Natural killer cell (primary cell): Measurements from ENCODE around the gene RSAD2. TPM values are rescaled to one million over a fixed set of nuclear protein-coding genes. Genes with fewer than 3 reads are reported as not detected.
"Not testable (repeated sequence)": the region's sequence is repeated elsewhere in the genome, so short reads cannot be mapped to it uniquely, and the experiment has no call there.

Experiments used
- ATAC-seq, 3 donors: fragments of 150-1000 bp in 2 of 3; fragments of 200-7000 bp in 1 of 3; cut with Tn5 transposase; 1 replicate in 1 of 3; 2 replicates in 2 of 3; pipeline ENCODE4 v1.10.0; 2021; ENCODE audit warnings: mild to moderate bottlenecking in 2 of 3, moderate library complexity in 2 of 3
- DNase-seq, 2 donors: peaks; one replicate each; pipeline versions ENCODE4 v3.0.0 to v3.0.0-alpha.2; 2013 to 2021; ENCODE audit warnings: mixed read lengths in 1 of 2
- H3K27ac ChIP-seq: one replicate; pipeline ENCODE4 v1.5.1; 2013; ENCODE audit warnings: mild to moderate bottlenecking, low read length
- H3K27me3 ChIP-seq: one replicate; pipeline ENCODE4 v1.6.1; 2013; ENCODE audit warnings: low read length; ENCODE audit not compliant: control insufficient read depth, insufficient read depth
- H3K36me3 ChIP-seq: one replicate; pipeline ENCODE4 v1.6.1; 2013; ENCODE audit warnings: low read length; ENCODE audit not compliant: control insufficient read depth, insufficient read depth
- H3K4me1 ChIP-seq: one replicate; pipeline ENCODE4 v1.6.1; 2013; ENCODE audit warnings: low read length; ENCODE audit not compliant: control insufficient read depth, insufficient read depth
- H3K4me3 ChIP-seq: one replicate; pipeline ENCODE4 v1.5.1; 2013; ENCODE audit warnings: low read length
- H3K9me3 ChIP-seq: one replicate; pipeline ENCODE4 v1.6.1; 2013; ENCODE audit warnings: low read length; ENCODE audit not compliant: control insufficient read depth, insufficient read depth
- H3K27ac Mint-ChIP-seq, 2 donors: one replicate each; pipeline ENCODE4 v1.8.0; 2022; ENCODE audit warnings: mild to moderate bottlenecking in 2 of 2, mixed read lengths in 2 of 2, moderate library complexity in 1 of 2
- H3K27me3 Mint-ChIP-seq, 2 donors: one replicate each; pipeline ENCODE4 v1.8.0; 2022; ENCODE audit warnings: low read depth in 2 of 2, mixed read lengths in 2 of 2
- H3K36me3 Mint-ChIP-seq: one replicate; pipeline ENCODE4 v1.8.0; 2022; ENCODE audit warnings: mixed read lengths
- H3K4me1 Mint-ChIP-seq, 2 donors: one replicate each; pipeline ENCODE4 v1.8.0; 2022; ENCODE audit warnings: mixed read lengths in 2 of 2
- H3K4me3 Mint-ChIP-seq: one replicate; pipeline ENCODE4 v1.8.0; 2022; ENCODE audit warnings: mild to moderate bottlenecking, moderate library complexity, mixed read lengths
- H3K9me3 Mint-ChIP-seq, 2 donors: one replicate each; pipeline ENCODE4 v1.8.0; 2022; ENCODE audit warnings: mixed read lengths in 2 of 2
- CTCF ChIP-seq: fragments of 200-600 bp; IDR thresholded peaks from one replicate; pipeline ENCODE4 v1.8.0; 2022; ENCODE audit warnings: antibody characterized with exemption
- WGBS: methylation state at CpG from one replicate; pipeline ENCODE4 v1.1.7; 2013; ENCODE audit warnings: missing lambda C conversion rate; ENCODE audit not compliant: insufficient coverage; 5-methylcytosine and 5-hydroxymethylcytosine counted together
- intact Hi-C: fragments of 100-400 bp; cut with micrococcal nuclease; formaldehyde crosslinking; loops from one replicate; pipeline ENCODE4 v1.14.2; 2022
- total RNA-seq, 4 donors: library from RNA; stranded (reverse); fragments of 120-200 nt in 1 of 4; gene quantifications; one replicate each; pipeline versions ENCODE4 v1.2.3 to v1.2.4, GENCODE V29; 2013 to 2022

RSAD2 gene
- total RNA-seq, 3 donors from 2014 or later (not counting 1 experiment from before 2014, with no cell fraction given), result 7.9 to 12.0 (median 9.4) TPM

GRCh38 chr2:6933911-6934310, 56.3 kb downstream of the RSAD2 start:
- intact Hi-C loops, result no loop called here
- H3K4me1 Mint-ChIP-seq, result peaks cover 57 to 61% of the 10 kb centered on the region in 2 donors
- DNase-seq, result no peak
- ATAC-seq, result no peak
- H3K4me3 Mint-ChIP-seq, result no peak overlapping the region
- H3K27me3 ChIP-seq, result no peaks in the 10 kb centered on the region
- H3K27ac ChIP-seq, result no peak overlapping the region
- H3K36me3 ChIP-seq, result no peaks in the 10 kb centered on the region
- H3K36me3 Mint-ChIP-seq, result no peaks in the 10 kb centered on the region
- peak overlapping the region in 1 of 2 donors; percentile 17 for H3K27ac Mint-ChIP-seq
- TF ChIP-seq CTCF, result no peak
- no peaks in the 10 kb centered on the region for H3K27me3 Mint-ChIP-seq
- no peaks in the 10 kb centered on the region for H3K9me3 Mint-ChIP-seq
- no peaks in the 10 kb centered on the region for H3K9me3 ChIP-seq
- WGBS, result 89% methylated on average over 1 of the region's 3 CpGs
- H3K4me3 ChIP-seq, result no peak overlapping the region
- H3K4me1 ChIP-seq, result peaks cover 13% of the 10 kb centered on the region

- no CpG with 5 or more reads among the region's 1 CpG for WGBS
- H3K4me1 ChIP-seq, result peaks cover 10% of the 10 kb centered on the region
- no peak overlapping the region for H3K27ac Mint-ChIP-seq
Observed at GRCh38 chr2:6934345-6934744, 56.8 kb downstream of the RSAD2 start.

GRCh38 chr2:6934758-6935651, 57.4 kb downstream of the RSAD2 start:
- H3K9me3 Mint-ChIP-seq, result no peaks in the 10 kb centered on the region
- intact Hi-C loops, result no loop called here
- H3K4me1 Mint-ChIP-seq, result peaks cover 50 to 54% of the 10 kb centered on the region in 2 donors
- no peaks in the 10 kb centered on the region for H3K27me3 ChIP-seq
- H3K27ac Mint-ChIP-seq, result no peak overlapping the region
- no peak for TF ChIP-seq CTCF
- ATAC-seq (no peak), DNase-seq (no peak)
- H3K36me3 ChIP-seq, result no peaks in the 10 kb centered on the region
- H3K27ac ChIP-seq, result no peak overlapping the region
- no peak overlapping the region for H3K4me3 Mint-ChIP-seq
- H3K4me1 ChIP-seq, result peaks cover 10% of the 10 kb centered on the region
- no peaks in the 10 kb centered on the region for H3K9me3 ChIP-seq
- H3K36me3 Mint-ChIP-seq, result no peaks in the 10 kb centered on the region
- H3K4me3 ChIP-seq, result no peak overlapping the region
- H3K27me3 Mint-ChIP-seq, result no peaks in the 10 kb centered on the region
- WGBS, result 86% methylated on average over 11 of the region's 11 CpGs

More at GRCh38 chr2:6934345-6934744, 56.8 kb downstream of the RSAD2 start:
- TF ChIP-seq CTCF, result no peak
- H3K9me3 ChIP-seq, result no peaks in the 10 kb centered on the region
- Mint-ChIP-seq H3K27me3 (no peaks in the 10 kb centered on the region), H3K9me3 (no peaks in the 10 kb centered on the region), H3K36me3 (no peaks in the 10 kb centered on the region), H3K4me3 (no peak overlapping the region), H3K4me1 (peaks cover 57 to 60% of the 10 kb centered on the region in 2 donors)
- no peak overlapping the region for H3K27ac ChIP-seq
- no peaks in the 10 kb centered on the region for H3K27me3 ChIP-seq
- no peaks in the 10 kb centered on the region for H3K36me3 ChIP-seq
- no peak for DNase-seq
- ATAC-seq, result no peak
- intact Hi-C loops, result no loop called here
- H3K4me3 ChIP-seq, result no peak overlapping the region

GRCh38 chr2:6935652-6936020, 58.1 kb downstream of the RSAD2 start:
- peaks cover 10% of the 10 kb centered on the region for H3K4me1 ChIP-seq
- H3K27me3 Mint-ChIP-seq, H3K36me3 ChIP-seq, DNase-seq, H3K9me3 Mint-ChIP-seq, H3K9me3 ChIP-seq, H3K27me3 ChIP-seq, H3K4me3 Mint-ChIP-seq, intact Hi-C loops, H3K27ac ChIP-seq, H3K4me3 ChIP-seq, H3K36me3 Mint-ChIP-seq, ATAC-seq: not testable (repeated sequence)
- WGBS, result 98% methylated on average over 4 of the region's 4 CpGs
- H3K27ac Mint-ChIP-seq, result peak overlapping the region in 1 of 2 donors; percentile 44
- peaks cover 50 to 54% of the 10 kb centered on the region in 2 donors for H3K4me1 Mint-ChIP-seq
